HG02763 (cell line): ENCODE measurements around the gene SNX32.
A peak's percentile ranks its signal among the peaks of the same experiment; 100 is the strongest.

Experiments
- ATAC-seq: cut with Tn5 transposase; IDR thresholded peaks from one replicate; pipeline ENCODE4 v1.9.1; 2021; ENCODE audit warnings: mild to moderate bottlenecking, moderate library complexity; ENCODE audit not compliant: unreplicated experiment

Gene SNX32

GRCh38 chr11:65897020-65897471 is 63.3 kb downstream of the SNX32 start:
- ATAC-seq: no peak

GRCh38 chr11:65898656-65899355 is 65.0 kb downstream of the SNX32 start:
- no peak for ATAC-seq

- ATAC-seq: no peak
These were observed 65.8 kb downstream of the SNX32 start for GRCh38 chr11:65899356-65900124.

- peak; percentile 79 for ATAC-seq
These were observed 66.5 kb downstream of the SNX32 start, which contains the start of gene FOSL1 for GRCh38 chr11:65900125-65900898. FOSL1 (minus strand) TSS chr11:65900388; CDS start chr11:65900339, 49 bp downstream.

GRCh38 chr11:65900899-65901180 is 67.1 kb downstream of the SNX32 start:
- ATAC-seq: no peak

- no peak for ATAC-seq
These were observed 69.3 kb downstream of the SNX32 start for GRCh38 chr11:65903068-65903481.
